Activated CD4-positive, alpha-beta T cell treated with anti-CD3 and anti-CD28 coated beads for 36 hours (primary cell): Measurements from ENCODE around the gene MAP9. TPM values are rescaled to one million over a fixed set of nuclear protein-coding genes. Genes with fewer than 3 reads are reported as not detected.

Source experiments
- ATAC-seq: fragments of 200-7000 bp; cut with Tn5 transposase; one replicate; pipeline ENCODE4 v1.10.0; 2021; ENCODE audit warnings: mild to moderate bottlenecking, moderate library complexity
- CTCF ChIA-PET: fragments of 350-600 bp; sonication (Branson Sonifier 250); formaldehyde crosslinking; loops from one replicate; lab custom pipeline; 2021; ENCODE audit warnings: antibody characterized with exemption; lab: Charles Lee
- POLR2A ChIA-PET: fragments of 350-600 bp; sonication (Branson Sonifier 250); formaldehyde crosslinking; loops from one replicate; lab custom pipeline; 2021; ENCODE audit warnings: antibody characterized with exemption, inconsistent platforms; lab: Charles Lee
- DNase-seq: peaks from one replicate; pipeline ENCODE4 v3.0.0-alpha.2; 2020
- H3K27ac Mint-ChIP-seq: one replicate; pipeline ENCODE4 v1.8.0; 2021; ENCODE audit warnings: mixed read lengths
- H3K27me3 Mint-ChIP-seq: one replicate; pipeline ENCODE4 v1.8.0; 2021; ENCODE audit warnings: mixed read lengths
- H3K36me3 Mint-ChIP-seq: one replicate; pipeline ENCODE4 v1.8.0; 2021; ENCODE audit warnings: low read depth, mixed read lengths
- H3K4me1 Mint-ChIP-seq: one replicate; pipeline ENCODE4 v1.8.0; 2021; ENCODE audit warnings: mixed read lengths
- H3K4me3 Mint-ChIP-seq: one replicate; pipeline ENCODE4 v1.8.0; 2021; ENCODE audit warnings: mild to moderate bottlenecking, moderate library complexity, mixed read lengths
- H3K9me3 Mint-ChIP-seq: one replicate; pipeline ENCODE4 v1.8.0; 2021; ENCODE audit warnings: low read depth, mixed read lengths
- intact Hi-C, 2 experiments: fragments of 100-400 bp; cut with DNase I in 1 of 2; cut with micrococcal nuclease in 1 of 2; formaldehyde crosslinking; loops; one replicate each; pipeline versions ENCODE4 v1.14.2 to v1.15.1; 2022 to 2024; cut with DNase I, micrococcal nuclease
- total RNA-seq, 2 experiments: library from RNA; stranded (reverse); gene quantifications; one replicate each; pipeline ENCODE4 v1.2.3, GENCODE V29; 2021

MAP9 gene
- total RNA-seq, 2 experiments from 2014 or later = 8.0 to 8.1 TPM

DNA sequence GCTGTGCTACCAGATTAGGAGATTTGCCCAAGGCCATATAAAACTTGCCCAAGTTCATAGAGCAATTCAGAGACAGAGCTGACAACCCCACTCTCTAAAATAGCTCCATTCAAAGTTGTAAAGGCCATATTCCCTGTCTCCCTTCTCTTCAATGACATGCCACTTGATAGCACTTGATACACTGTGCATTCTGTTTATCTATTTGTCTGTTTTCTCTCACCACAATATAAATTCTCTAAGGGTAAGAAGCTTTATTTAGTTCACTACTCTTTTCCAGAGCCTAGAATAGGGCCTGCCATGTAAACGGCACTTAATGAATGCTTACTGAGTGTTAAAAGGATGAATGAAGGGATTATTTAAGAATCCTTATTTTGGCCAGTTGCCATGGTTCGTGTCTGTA lies 24.1 kb upstream of the MAP9 start:
- H3K4me1 Mint-ChIP-seq = no peaks in the 10 kb centered on the region
- intact Hi-C loops = loop anchor here in 1 of 2 experiments (5.0 kb wide), 1 partner anchor 386 kb away; no protein-coding TSS in a partner anchor
- ChIA-PET POLR2A (no interaction called here), CTCF (no interaction called here)
- no peaks in the 10 kb centered on the region for H3K9me3 Mint-ChIP-seq
- no peak overlapping the region for H3K27ac Mint-ChIP-seq
- ATAC-seq (no peak), DNase-seq (no peak)
- H3K36me3 Mint-ChIP-seq = no peaks in the 10 kb centered on the region
- no peak overlapping the region for H3K4me3 Mint-ChIP-seq
- H3K27me3 Mint-ChIP-seq = peaks cover 12% of the 10 kb centered on the region

DNA sequence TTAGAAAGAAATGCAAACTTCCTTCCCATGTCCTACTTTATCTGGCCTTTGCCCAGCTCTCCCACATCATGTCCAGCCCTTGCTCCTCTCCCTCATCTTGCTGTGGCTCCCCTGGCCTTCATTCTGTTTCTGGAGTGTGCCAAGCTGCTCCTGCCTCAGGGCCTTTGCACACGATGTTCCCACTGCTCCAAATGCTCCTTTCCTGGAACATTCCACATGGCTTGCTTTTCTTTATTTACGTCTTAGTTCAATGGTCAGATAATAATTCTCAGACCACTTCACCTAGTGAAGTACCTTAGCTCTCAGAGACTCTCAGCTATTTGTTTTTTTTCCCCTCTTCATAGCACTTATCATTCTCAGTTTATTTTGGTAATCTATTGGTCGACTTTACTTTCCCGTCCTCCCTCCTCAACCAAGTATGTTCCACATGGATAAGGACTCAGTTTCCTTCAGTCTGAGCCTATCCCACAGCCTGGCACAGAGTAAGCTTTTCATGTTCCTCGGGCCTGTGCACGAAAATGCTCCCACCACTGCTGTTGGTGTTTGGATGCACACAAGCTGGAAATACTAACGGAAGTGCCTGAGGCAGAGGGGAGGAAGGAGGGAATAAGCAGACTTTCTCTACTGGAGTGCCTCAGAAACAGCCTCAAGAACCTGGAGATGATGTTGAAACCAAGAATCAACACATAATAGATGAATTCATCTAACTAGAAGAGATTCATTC lies 23.4 kb upstream of the MAP9 start:
- H3K36me3 Mint-ChIP-seq = no peaks in the 10 kb centered on the region
- peaks cover 12% of the 10 kb centered on the region for H3K27me3 Mint-ChIP-seq
- ATAC-seq = no peak
- no peaks in the 10 kb centered on the region for H3K9me3 Mint-ChIP-seq
- no peak overlapping the region for H3K27ac Mint-ChIP-seq
- no peak for DNase-seq
- intact Hi-C loops = loop anchor here in 1 of 2 experiments (5.0 kb wide), 1 partner anchor 387 kb away; no protein-coding TSS in a partner anchor
- H3K4me1 Mint-ChIP-seq = no peaks in the 10 kb centered on the region
- H3K4me3 Mint-ChIP-seq = no peak overlapping the region
- ChIA-PET CTCF (no interaction called here), POLR2A (no interaction called here)

DNA sequence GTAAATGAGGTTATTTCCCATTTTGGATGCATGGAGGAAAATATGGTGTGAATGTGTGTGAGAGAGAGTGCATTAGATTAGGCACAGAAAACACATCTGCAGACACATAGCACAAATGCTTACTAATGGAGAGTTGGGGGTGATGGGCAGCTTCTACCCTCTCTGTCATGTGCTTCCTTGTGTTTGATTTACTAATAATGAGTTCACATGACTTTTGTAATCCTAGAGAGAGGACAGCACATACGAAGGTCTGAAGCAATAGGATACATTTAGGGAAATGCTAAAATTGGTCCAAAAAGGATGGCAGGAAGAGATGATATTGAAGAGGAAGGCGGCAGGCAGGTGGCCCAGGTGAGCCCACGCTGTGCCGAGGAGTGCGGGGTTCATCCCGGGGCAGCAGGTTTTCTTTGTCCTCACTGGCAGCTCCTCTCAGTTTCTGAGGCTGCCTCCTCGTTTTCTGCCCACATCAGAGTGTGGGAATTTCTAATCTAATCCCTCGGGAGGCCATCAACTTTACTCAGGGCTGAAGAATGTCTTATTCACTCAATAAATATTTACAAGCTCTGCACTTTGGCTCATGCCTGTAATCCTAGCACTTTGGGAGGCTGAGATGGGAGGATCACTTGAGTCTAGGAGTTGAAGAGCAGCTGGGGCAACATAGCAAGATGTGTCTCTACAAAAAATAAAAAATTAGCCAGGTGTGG lies 15.9 kb upstream of the MAP9 start:
- H3K4me3 Mint-ChIP-seq = no peak overlapping the region
- H3K27me3 Mint-ChIP-seq = peaks cover 7% of the 10 kb centered on the region
- H3K9me3 Mint-ChIP-seq = no peaks in the 10 kb centered on the region
- intact Hi-C loops = no loop called here
- ATAC-seq (no peak), DNase-seq (no peak)
- no peaks in the 10 kb centered on the region for H3K36me3 Mint-ChIP-seq
- no peaks in the 10 kb centered on the region for H3K4me1 Mint-ChIP-seq
- CTCF ChIA-PET = no interaction called here
- H3K27ac Mint-ChIP-seq = no peak overlapping the region
- POLR2A ChIA-PET = interaction anchor here (0.7 kb wide), 1 partner anchor 394 kb away, joined by 3 read pairs; no protein-coding TSS in a partner anchor

DNA sequence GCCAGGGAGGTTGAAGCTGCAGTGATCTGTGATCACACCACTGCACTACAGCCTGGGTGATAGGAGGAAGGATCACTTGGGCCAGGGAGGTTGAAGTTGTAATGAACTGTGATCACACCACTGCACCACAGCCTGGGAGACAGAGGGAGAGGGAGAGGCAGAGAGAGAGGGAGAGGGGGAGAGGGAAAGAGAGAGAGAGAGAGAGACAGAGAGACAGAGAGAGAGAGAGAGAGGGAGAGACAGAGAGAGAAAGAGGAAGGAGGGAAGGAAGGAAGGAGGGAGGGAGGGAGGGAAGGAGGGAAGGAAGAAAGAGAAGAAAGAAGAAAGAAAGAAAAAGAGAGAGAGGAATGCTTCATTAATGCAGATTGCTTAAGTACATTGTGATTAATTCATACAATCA lies 15.2 kb upstream of the MAP9 start:
- no peak overlapping the region for H3K27ac Mint-ChIP-seq
- CTCF ChIA-PET = no interaction called here

DNA sequence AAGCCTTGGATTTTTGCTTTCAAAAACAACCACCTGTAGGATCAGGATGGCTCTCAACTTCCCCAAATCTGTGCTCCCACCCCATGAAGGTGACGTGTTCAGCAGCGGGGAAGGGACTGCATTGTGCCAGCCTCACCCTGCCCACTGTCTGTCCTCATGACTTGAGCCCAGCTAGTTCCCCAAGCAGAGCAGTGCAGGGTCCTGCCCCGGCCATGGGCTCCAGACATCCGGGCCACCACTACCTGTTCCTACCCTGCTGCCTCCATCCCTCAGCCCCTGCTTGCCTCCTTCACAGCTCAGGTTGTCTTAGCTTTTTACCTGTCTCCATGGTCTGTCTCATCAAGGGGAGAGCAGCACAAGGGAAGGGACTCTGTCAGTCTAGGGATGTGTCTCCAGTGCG lies 11.4 kb upstream of the MAP9 start:
- POLR2A ChIA-PET = no interaction called here
- Mint-ChIP-seq H3K27ac (no peak overlapping the region), H3K36me3 (no peaks in the 10 kb centered on the region), H3K4me1 (no peaks in the 10 kb centered on the region), H3K9me3 (no peaks in the 10 kb centered on the region), H3K4me3 (no peak overlapping the region), H3K27me3 (peaks cover 2% of the 10 kb centered on the region)
- DNase-seq = no peak
- CTCF ChIA-PET = no interaction called here
- ATAC-seq = no peak
- intact Hi-C loops = no loop called here

More for the DNA sequence above, 15.2 kb upstream of the MAP9 start:
- DNase-seq (no peak), ATAC-seq (no peak)
- no peaks in the 10 kb centered on the region for H3K4me1 Mint-ChIP-seq
- H3K36me3 Mint-ChIP-seq = no peaks in the 10 kb centered on the region
- intact Hi-C loops = no loop called here
- no peak overlapping the region for H3K4me3 Mint-ChIP-seq
- no peaks in the 10 kb centered on the region for H3K9me3 Mint-ChIP-seq
- H3K27me3 Mint-ChIP-seq = peaks cover 4% of the 10 kb centered on the region
- POLR2A ChIA-PET = no interaction called here

DNA sequence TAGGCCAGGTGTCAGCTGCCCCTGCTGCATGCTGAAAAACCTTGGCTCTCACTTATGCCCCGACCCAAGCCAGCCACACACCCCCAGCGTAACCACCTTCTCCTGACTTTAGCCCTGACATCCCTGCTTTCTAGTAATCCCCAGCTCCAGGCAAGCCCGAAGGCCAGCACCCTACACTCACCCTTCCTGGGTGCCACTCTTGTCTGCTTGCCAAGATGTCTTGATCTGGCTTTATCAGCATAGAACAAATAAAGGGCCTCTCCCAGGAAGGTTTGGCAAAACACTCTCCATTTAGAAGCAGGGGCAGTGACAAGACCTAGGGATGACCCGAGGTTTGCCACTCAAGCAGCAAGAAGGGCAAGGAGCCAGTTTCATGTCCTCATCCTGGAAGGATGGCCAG lies 6.8 kb upstream of the MAP9 start:
- no peaks in the 10 kb centered on the region for H3K9me3 Mint-ChIP-seq
- intact Hi-C loops = no loop called here
- DNase-seq = no peak
- ChIA-PET POLR2A (no interaction called here), CTCF (no interaction called here)
- no peak overlapping the region for H3K4me3 Mint-ChIP-seq
- H3K36me3 Mint-ChIP-seq = no peaks in the 10 kb centered on the region
- ATAC-seq = no peak
- H3K27ac Mint-ChIP-seq = no peak overlapping the region
- H3K27me3 Mint-ChIP-seq = no peaks in the 10 kb centered on the region
- no peaks in the 10 kb centered on the region for H3K4me1 Mint-ChIP-seq

DNA sequence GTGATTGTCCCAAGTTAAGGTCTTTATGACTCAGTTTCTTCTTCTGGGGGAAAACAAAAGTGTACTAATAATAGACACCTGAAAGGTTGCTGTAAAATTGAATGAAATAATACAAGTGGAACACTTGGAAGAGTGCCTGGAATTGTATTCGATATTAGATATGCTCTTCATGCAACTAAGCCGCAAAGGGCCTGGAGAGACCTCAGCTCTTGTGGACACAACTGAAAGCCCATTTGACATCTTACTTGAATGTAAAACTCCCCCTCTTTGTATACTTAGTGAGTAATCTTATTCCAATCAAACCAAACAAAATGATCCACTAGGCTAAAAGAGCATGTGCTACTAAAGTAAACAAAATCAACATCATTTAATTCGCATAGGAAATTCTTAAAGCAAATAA lies 511 bp upstream of the MAP9 start:
- POLR2A ChIA-PET = no interaction called here
- Mint-ChIP-seq H3K9me3 (no peaks in the 10 kb centered on the region), H3K4me1 (peaks cover 16% of the 10 kb centered on the region), H3K27ac (peak overlapping the region; percentile 71), H3K36me3 (no peaks in the 10 kb centered on the region), H3K4me3 (peak overlapping the region; percentile 83), H3K27me3 (no peaks in the 10 kb centered on the region)
- CTCF ChIA-PET = no interaction called here
- ATAC-seq = no peak
- DNase-seq = no peak
- intact Hi-C loops = loop anchor here in 1 of 2 experiments (2.0 to 10.0 kb wide), 3 partner anchors 382 to 1582 kb away; partner anchors contain the start of gene GUCY1B1

DNA sequence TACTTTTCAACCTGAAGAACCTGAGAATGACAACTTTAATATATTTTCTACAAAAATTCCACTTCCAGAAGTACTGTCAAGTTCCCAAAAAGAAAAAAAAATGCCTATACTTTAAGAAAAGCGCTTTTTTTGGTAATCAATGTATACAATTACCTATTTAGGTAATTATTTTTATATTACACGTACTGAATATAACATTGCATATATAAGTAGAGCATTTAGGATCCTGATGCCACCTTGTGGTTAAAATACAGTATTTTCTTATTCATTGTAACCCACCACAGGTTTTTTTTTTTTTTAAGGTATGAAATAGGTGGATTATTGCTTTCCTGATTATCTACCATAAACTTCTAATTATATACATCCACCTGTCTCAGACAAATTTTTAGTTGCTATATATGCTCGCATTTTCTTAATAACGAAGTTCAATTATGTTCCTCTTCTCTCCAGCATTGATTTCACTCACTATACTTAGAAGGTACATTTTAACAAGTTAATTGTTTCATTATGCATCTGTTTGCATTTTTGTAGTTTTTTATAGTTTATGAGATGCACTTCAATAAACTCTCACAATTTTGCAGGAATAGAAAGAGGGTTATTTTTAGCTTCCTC lies 5.2 kb downstream of the MAP9 start:
- Mint-ChIP-seq H3K36me3 (peaks cover 14% of the 10 kb centered on the region), H3K4me1 (peaks cover 11% of the 10 kb centered on the region), H3K4me3 (no peak overlapping the region), H3K9me3 (no peaks in the 10 kb centered on the region), H3K27ac (no peak overlapping the region), H3K27me3 (no peaks in the 10 kb centered on the region)
- ChIA-PET CTCF (interaction anchor here (0.6 to 0.7 kb wide), 2 partner anchors 15 to 819 kb away, joined by 3 read pairs; no protein-coding TSS in a partner anchor), POLR2A (no interaction called here)
- ATAC-seq (no peak), DNase-seq (no peak)
- intact Hi-C loops = loop anchor here (1.0 to 10.0 kb wide), 7 partner anchors 344 to 1577 kb away; no protein-coding TSS in a partner anchor

DNA sequence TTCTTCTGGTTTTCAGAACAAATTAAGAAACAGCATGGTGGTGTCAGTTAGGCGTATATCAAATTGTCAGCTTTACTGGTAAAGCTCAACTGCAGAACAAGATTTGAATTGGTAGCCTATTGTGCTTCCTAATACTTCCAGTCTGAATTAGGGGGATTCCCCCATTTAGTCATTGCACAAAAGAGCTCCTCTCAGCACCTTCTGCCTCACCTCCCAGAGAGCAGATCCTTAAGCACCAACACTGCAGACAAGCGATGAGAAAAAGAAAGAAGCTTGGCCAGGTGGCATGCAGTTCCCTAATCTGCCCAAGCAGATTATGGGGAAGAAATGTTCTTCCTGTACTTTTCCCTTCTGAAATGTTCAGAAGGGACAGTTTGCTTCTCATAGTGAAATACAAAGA lies 9.2 kb downstream of the MAP9 start:
- Mint-ChIP-seq H3K27ac (no peak overlapping the region), H3K4me1 (no peaks in the 10 kb centered on the region), H3K4me3 (no peak overlapping the region), H3K36me3 (peaks cover 29% of the 10 kb centered on the region), H3K27me3 (no peaks in the 10 kb centered on the region), H3K9me3 (no peaks in the 10 kb centered on the region)
- CTCF ChIA-PET = interaction anchor here (0.7 kb wide), 1 partner anchor 186 kb away, joined by 3 read pairs; no protein-coding TSS in a partner anchor
- DNase-seq (no peak), ATAC-seq (peak; percentile 73)
- intact Hi-C loops = no loop called here
- POLR2A ChIA-PET = no interaction called here

DNA sequence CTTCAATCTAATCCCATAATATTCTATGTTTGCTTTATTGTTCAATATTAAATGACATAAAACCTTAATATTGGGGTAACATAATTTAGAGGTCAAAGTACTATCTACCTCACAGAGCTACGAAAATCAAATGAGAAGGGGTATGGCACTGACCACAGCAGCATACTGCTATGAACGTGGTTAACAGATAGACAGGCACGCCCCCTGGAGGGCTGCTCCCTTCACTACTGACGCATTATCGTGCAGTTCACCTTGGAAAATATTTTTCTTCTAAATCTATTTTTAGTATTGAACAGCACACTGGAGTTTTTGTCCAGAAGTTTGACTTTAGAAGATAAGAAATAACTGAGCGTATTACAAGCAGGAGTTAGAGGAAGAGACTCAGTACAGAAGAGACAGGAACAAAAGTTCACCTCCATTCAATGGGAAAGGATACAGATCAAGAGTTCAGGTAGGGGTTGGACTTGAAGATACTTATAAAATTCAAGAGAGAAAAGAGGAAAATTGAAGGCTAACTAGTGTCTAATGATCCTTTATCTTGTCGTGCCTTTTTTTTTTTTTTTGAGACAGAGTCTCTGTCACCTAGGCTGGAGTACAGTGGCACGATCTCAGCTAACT lies 22.7 kb downstream of the MAP9 start:
- Mint-ChIP-seq H3K4me1 (no peaks in the 10 kb centered on the region), H3K4me3 (no peak overlapping the region), H3K9me3 (no peaks in the 10 kb centered on the region), H3K27me3 (no peaks in the 10 kb centered on the region), H3K36me3 (peaks cover 13% of the 10 kb centered on the region), H3K27ac (no peak overlapping the region)
- intact Hi-C loops = loop anchor here (1.0 to 5.0 kb wide), 5 partner anchors 328 to 802 kb away; partner anchors contain the start of gene PLRG1 (in 1 of the 2)
- peak; percentile 74 for ATAC-seq
- ChIA-PET CTCF (no interaction called here), POLR2A (no interaction called here)
- DNase-seq = peak; percentile 72

DNA sequence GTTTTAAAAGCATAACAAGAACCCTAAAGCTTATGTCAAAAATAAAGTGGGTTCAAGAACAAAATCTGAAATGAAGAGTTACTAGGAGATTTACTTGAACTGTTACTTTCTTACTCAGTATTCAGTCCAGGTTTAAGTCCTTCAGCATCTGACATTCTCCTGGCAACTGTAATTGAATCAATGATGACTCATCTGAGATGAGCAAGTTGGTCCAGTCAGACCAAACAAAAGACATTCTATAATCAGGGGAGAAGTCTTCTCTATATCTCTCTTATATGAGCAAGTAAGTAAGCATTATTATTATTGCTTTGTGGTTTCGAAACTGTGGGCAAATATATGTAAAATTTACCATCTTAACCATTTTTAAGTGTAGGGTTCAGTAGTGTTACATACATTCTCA lies 34.6 kb downstream of the MAP9 start:
- ATAC-seq = peak; percentile 51
- POLR2A ChIA-PET = no interaction called here

More for the DNA sequence above, 34.6 kb downstream of the MAP9 start:
- H3K4me3 Mint-ChIP-seq = no peak overlapping the region
- H3K36me3 Mint-ChIP-seq = peaks cover 4% of the 10 kb centered on the region
- peaks cover 3% of the 10 kb centered on the region for H3K27me3 Mint-ChIP-seq
- CTCF ChIA-PET = interaction anchor here (0.9 kb wide), 1 partner anchor 23 kb away, joined by 4 read pairs; no protein-coding TSS in a partner anchor
- no peaks in the 10 kb centered on the region for H3K9me3 Mint-ChIP-seq
- no peak overlapping the region for H3K27ac Mint-ChIP-seq
- H3K4me1 Mint-ChIP-seq = no peaks in the 10 kb centered on the region
- intact Hi-C loops = no loop called here
- DNase-seq = no peak
